ENCODE results near the gene TANC1.

Gene TANC1

GRCh38 chr2:159176555-159176954, 208.1 kb downstream of the TANC1 start:
- TF ChIP-seq CTCF (IDR thresholded peaks at IDR 0.05) = no peak
- peak; percentile 33 for DNase-seq
- H3K36me3 Mint-ChIP-seq (ENCODE audit: low read depth) = peaks cover 99% of the 10 kb centered on the region
- peak overlapping the region; percentile 98 for H3K27ac Mint-ChIP-seq
- H3K4me1 Mint-ChIP-seq = peaks cover 46% of the 10 kb centered on the region
- no peaks in the 10 kb centered on the region for H3K27me3 Mint-ChIP-seq (ENCODE audit: low read depth, poor library complexity)
- no peak overlapping the region for H3K4me3 Mint-ChIP-seq
- H3K9me3 Mint-ChIP-seq = no peaks in the 10 kb centered on the region

- TF ChIP-seq CTCF (IDR thresholded peaks at IDR 0.05) = no peak
- Mint-ChIP-seq H3K27me3 (ENCODE audit: low read depth, poor library complexity) (no peaks in the 10 kb centered on the region), H3K4me3 (no peak overlapping the region), H3K27ac (peak overlapping the region; percentile 98), H3K36me3 (ENCODE audit: low read depth) (peaks cover 99% of the 10 kb centered on the region), H3K9me3 (no peaks in the 10 kb centered on the region), H3K4me1 (peaks cover 47% of the 10 kb centered on the region)
- DNase-seq = no peak
Observed at GRCh38 chr2:159177357-159177756, 208.9 kb downstream of the TANC1 start.

GRCh38 chr2:159177957-159178356, 209.5 kb downstream of the TANC1 start:
- no peaks in the 10 kb centered on the region for H3K9me3 Mint-ChIP-seq
- H3K4me1 Mint-ChIP-seq = peaks cover 53% of the 10 kb centered on the region
- H3K27me3 Mint-ChIP-seq (ENCODE audit: low read depth, poor library complexity) = no peaks in the 10 kb centered on the region
- TF ChIP-seq CTCF (IDR thresholded peaks at IDR 0.05) = no peak
- peak overlapping the region; percentile 66 for H3K27ac Mint-ChIP-seq
- no peak for DNase-seq
- no peak overlapping the region for H3K4me3 Mint-ChIP-seq
- H3K36me3 Mint-ChIP-seq (ENCODE audit: low read depth) = peaks cover 99% of the 10 kb centered on the region

GRCh38 chr2:159179096-159179495, 210.7 kb downstream of the TANC1 start:
- DNase-seq = no peak
- no peaks in the 10 kb centered on the region for H3K27me3 Mint-ChIP-seq (ENCODE audit: low read depth, poor library complexity)
- no peak for TF ChIP-seq CTCF (IDR thresholded peaks at IDR 0.05)
- H3K4me3 Mint-ChIP-seq = no peak overlapping the region
- H3K9me3 Mint-ChIP-seq = no peaks in the 10 kb centered on the region
- H3K36me3 Mint-ChIP-seq (ENCODE audit: low read depth) = peaks cover 99% of the 10 kb centered on the region
- peaks cover 59% of the 10 kb centered on the region for H3K4me1 Mint-ChIP-seq
- peak overlapping the region; percentile 50 for H3K27ac Mint-ChIP-seq

- Mint-ChIP-seq H3K4me1 (peaks cover 60% of the 10 kb centered on the region), H3K9me3 (no peaks in the 10 kb centered on the region), H3K4me3 (no peak overlapping the region), H3K27ac (peak overlapping the region; percentile 50), H3K36me3 (ENCODE audit: low read depth) (peaks cover 99% of the 10 kb centered on the region), H3K27me3 (ENCODE audit: low read depth, poor library complexity) (no peaks in the 10 kb centered on the region)
- DNase-seq = no peak
- no peak for TF ChIP-seq CTCF (IDR thresholded peaks at IDR 0.05)
Observed at GRCh38 chr2:159179696-159180095, 211.3 kb downstream of the TANC1 start.

GRCh38 chr2:159183346-159183745, 214.9 kb downstream of the TANC1 start:
- Mint-ChIP-seq H3K36me3 (ENCODE audit: low read depth) (peaks cover 97% of the 10 kb centered on the region), H3K4me1 (peaks cover 37% of the 10 kb centered on the region), H3K27me3 (ENCODE audit: low read depth, poor library complexity) (no peaks in the 10 kb centered on the region), H3K4me3 (no peak overlapping the region), H3K9me3 (no peaks in the 10 kb centered on the region), H3K27ac (peak overlapping the region; percentile 79)
- no peak for DNase-seq
- no peak for TF ChIP-seq CTCF (IDR thresholded peaks at IDR 0.05)
